Panc1 (cell line): ENCODE data around the gene PPP1R14B. TPM values are rescaled to one million over a fixed set of nuclear protein-coding genes. Genes with fewer than 3 reads are reported as not detected.

ENCODE experiments used
- ATAC-seq: fragments of 200-7000 bp; cut with Tn5 transposase; 2 replicates; pipeline ENCODE4 v1.9.1; 2020; ENCODE audit warnings: mild to moderate bottlenecking, moderate library complexity
- BruUV-seq: library from RNA; stranded (reverse); fragments of 400-500 nt; replicated peaks from 2 replicates; lab custom pipeline; 2021; lab: Mats Ljungman, UMichigan
- CTCF ChIA-PET: fragments of 300-600 bp; sonication (Branson Sonifier 250); formaldehyde crosslinking; loops from one replicate; lab custom pipeline; 2022; ENCODE audit warnings: antibody characterized with exemption; lab: Charles Lee
- POLR2A ChIA-PET: fragments of 300-600 bp; sonication (Branson Sonifier 250); formaldehyde crosslinking; loops from one replicate; lab custom pipeline; 2022; ENCODE audit warnings: antibody characterized with exemption; lab: Charles Lee
- DNase-seq: peaks from one replicate; pipeline ENCODE4 v3.0.0-alpha.2; 2010; ENCODE audit warnings: low read depth, low spot score
- H3K27ac ChIP-seq: 2 replicates; pipeline ENCODE4 v1.5.1; 2011; ENCODE audit warnings: mild to moderate bottlenecking, low read length, inconsistent platforms
- H3K27me3 ChIP-seq: fragments of 200-500 bp; sonication (Bioruptor generic); 2 replicates; pipeline ENCODE4 v1.6.0; 2014; ENCODE audit warnings: low read length, inconsistent platforms; ENCODE audit not compliant: control insufficient read depth, insufficient read depth
- H3K36me3 ChIP-seq: fragments of 200-500 bp; sonication (Bioruptor generic); 2 replicates; pipeline ENCODE4 v1.5.1; 2014; ENCODE audit warnings: inconsistent platforms, mild to moderate bottlenecking, low read length, moderate library complexity; ENCODE audit not compliant: control insufficient read depth, insufficient read depth
- H3K4me1 ChIP-seq: 2 replicates; pipeline ENCODE4 v1.5.1; 2011; ENCODE audit warnings: inconsistent platforms, mild to moderate bottlenecking, low read length, moderate library complexity; ENCODE audit not compliant: control insufficient read depth, insufficient read depth
- H3K4me3 ChIP-seq, 2 experiments: 2 replicates each; pipeline ENCODE4 v1.5.1; 2011 to 2012; ENCODE audit warnings: low read depth in 2 of 2, low read length in 2 of 2, mild to moderate bottlenecking in 2 of 2, inconsistent platforms in 1 of 2, moderate library complexity in 1 of 2
- H3K9me3 ChIP-seq: fragments of 200-500 bp; sonication (Bioruptor generic); 2 replicates; pipeline ENCODE4 v1.5.1; 2014; ENCODE audit warnings: low read depth, mild to moderate bottlenecking, inconsistent platforms, low read length, moderate library complexity; ENCODE audit not compliant: control insufficient read depth, insufficient read depth
- POLR2AphosphoS5 ChIP-seq: IDR thresholded peaks from 2 replicates; pipeline ENCODE4 v1.6.1; 2012; ENCODE audit warnings: mild to moderate bottlenecking, low read depth, low read length, moderate library complexity
- SIN3A ChIP-seq: IDR thresholded peaks from 2 replicates; pipeline ENCODE4 v1.6.1; 2012; ENCODE audit warnings: low read depth, mild to moderate bottlenecking, low read length, moderate library complexity, borderline replicate concordance; ENCODE audit not compliant: insufficient read depth
- TCF7L2 ChIP-seq: IDR thresholded peaks from 2 replicates; pipeline ENCODE4 v1.6.1; 2011; ENCODE audit warnings: mild to moderate bottlenecking, low read depth, low read length, inconsistent platforms
- in situ Hi-C: cut with HindIII; loops from 2 replicates; pipeline ENCODE4 v1.10.0; 2016; ENCODE audit warnings: low sequenced_read_pairs, low pct_unique_long_range_greater_than_20kb
- intact Hi-C: fragments of 100-400 bp; cut with micrococcal nuclease; formaldehyde crosslinking; loops from one replicate; pipeline ENCODE4 v1.10.0; 2022; ENCODE audit not compliant: unreplicated experiment
- total RNA-seq: library from RNA; stranded (reverse); gene quantifications from one replicate; pipeline ENCODE4 v1.2.1, GENCODE V29; 2021; ENCODE audit not compliant: unreplicated experiment
- TF ChIP-seq, protein P1 (sequence below): fragments of 450-650 bp; IDR thresholded peaks from 2 replicates; pipeline ENCODE4 v1.5.1; 2017; ENCODE audit warnings: mild to moderate bottlenecking
- TF ChIP-seq, protein P2 (sequence below), 2 experiments: IDR thresholded peaks; 2 replicates each; pipeline ENCODE4 v1.6.1; 2011 to 2012; ENCODE audit warnings: low read depth in 2 of 2, control low read depth in 1 of 2, low read length in 1 of 2, mild to moderate bottlenecking in 1 of 2, moderate library complexity in 1 of 2; ENCODE audit not compliant: insufficient read depth in 1 of 2

Gene PPP1R14B
- total RNA-seq, 1 experiment from 2014 or later, result 261 TPM

DNA sequence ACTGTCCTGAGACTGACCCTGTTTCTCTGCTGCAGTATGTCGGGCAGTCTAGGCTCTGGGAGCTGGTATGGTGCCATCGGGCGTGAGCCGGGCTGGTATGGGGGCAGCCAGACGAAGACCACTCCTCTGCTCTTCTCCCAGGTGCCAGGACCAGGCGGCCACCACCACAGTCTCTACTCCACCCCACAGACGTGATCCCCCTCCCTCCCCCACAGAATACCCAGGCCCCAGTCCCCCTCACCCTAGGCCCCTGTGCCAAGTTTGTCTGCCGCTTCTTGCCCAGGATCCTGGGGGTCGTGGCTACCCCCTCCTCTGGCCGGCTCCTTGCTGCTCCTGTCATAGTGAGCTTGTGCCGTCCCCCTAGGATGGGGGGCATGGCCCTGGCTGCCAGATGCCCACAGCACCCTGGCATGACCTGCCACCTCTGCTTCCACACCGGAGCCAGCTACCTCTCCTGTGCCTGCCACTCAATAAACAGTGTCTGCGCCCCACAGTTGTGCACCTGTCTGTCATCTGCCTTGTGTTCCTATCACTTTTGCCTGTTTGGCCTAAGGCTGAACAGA lies 42.3 kb upstream of the PPP1R14B start:
- no TSS peak for BruUV-seq
- ChIA-PET POLR2A (no interaction called here), CTCF (interaction anchor here (1.0 to 1.7 kb wide), 3 partner anchors 12 to 83 kb away, joined by 5 to 8 read pairs (median 5); no protein-coding TSS in a partner anchor)
- intact Hi-C loops (no loop called here), in situ Hi-C loops (no loop called here)
- peak; percentile 23; the same call in 1 of the 2 replicates for TF ChIP-seq POLR2AphosphoS5
- no peak for TF ChIP-seq SIN3A
- TF ChIP-seq, protein P1, sequence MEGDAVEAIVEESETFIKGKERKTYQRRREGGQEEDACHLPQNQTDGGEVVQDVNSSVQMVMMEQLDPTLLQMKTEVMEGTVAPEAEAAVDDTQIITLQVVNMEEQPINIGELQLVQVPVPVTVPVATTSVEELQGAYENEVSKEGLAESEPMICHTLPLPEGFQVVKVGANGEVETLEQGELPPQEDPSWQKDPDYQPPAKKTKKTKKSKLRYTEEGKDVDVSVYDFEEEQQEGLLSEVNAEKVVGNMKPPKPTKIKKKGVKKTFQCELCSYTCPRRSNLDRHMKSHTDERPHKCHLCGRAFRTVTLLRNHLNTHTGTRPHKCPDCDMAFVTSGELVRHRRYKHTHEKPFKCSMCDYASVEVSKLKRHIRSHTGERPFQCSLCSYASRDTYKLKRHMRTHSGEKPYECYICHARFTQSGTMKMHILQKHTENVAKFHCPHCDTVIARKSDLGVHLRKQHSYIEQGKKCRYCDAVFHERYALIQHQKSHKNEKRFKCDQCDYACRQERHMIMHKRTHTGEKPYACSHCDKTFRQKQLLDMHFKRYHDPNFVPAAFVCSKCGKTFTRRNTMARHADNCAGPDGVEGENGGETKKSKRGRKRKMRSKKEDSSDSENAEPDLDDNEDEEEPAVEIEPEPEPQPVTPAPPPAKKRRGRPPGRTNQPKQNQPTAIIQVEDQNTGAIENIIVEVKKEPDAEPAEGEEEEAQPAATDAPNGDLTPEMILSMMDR, result no peak
- TF ChIP-seq, protein P2, sequence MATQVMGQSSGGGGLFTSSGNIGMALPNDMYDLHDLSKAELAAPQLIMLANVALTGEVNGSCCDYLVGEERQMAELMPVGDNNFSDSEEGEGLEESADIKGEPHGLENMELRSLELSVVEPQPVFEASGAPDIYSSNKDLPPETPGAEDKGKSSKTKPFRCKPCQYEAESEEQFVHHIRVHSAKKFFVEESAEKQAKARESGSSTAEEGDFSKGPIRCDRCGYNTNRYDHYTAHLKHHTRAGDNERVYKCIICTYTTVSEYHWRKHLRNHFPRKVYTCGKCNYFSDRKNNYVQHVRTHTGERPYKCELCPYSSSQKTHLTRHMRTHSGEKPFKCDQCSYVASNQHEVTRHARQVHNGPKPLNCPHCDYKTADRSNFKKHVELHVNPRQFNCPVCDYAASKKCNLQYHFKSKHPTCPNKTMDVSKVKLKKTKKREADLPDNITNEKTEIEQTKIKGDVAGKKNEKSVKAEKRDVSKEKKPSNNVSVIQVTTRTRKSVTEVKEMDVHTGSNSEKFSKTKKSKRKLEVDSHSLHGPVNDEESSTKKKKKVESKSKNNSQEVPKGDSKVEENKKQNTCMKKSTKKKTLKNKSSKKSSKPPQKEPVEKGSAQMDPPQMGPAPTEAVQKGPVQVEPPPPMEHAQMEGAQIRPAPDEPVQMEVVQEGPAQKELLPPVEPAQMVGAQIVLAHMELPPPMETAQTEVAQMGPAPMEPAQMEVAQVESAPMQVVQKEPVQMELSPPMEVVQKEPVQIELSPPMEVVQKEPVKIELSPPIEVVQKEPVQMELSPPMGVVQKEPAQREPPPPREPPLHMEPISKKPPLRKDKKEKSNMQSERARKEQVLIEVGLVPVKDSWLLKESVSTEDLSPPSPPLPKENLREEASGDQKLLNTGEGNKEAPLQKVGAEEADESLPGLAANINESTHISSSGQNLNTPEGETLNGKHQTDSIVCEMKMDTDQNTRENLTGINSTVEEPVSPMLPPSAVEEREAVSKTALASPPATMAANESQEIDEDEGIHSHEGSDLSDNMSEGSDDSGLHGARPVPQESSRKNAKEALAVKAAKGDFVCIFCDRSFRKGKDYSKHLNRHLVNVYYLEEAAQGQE (IDR thresholded peaks at IDR 0.05; ENCODE audit: insufficient read depth in 1 of 2, low read depth in 2 of 2, low read length in 1 of 2), result no peak
- TF ChIP-seq TCF7L2, result no peak
- H3K27me3 ChIP-seq, result no peaks in the 10 kb centered on the region; the same call in 1 of the 2 replicates
- no peaks in the 10 kb centered on the region for H3K9me3 ChIP-seq
- peaks cover 21% of the 10 kb centered on the region for H3K4me1 ChIP-seq
- no peak overlapping the region for H3K27ac ChIP-seq
- no peak for DNase-seq
- no peak overlapping the region for H3K4me3 ChIP-seq
- H3K36me3 ChIP-seq, result no peaks in the 10 kb centered on the region; the same call in 1 of the 2 replicates
- no peak for ATAC-seq

DNA sequence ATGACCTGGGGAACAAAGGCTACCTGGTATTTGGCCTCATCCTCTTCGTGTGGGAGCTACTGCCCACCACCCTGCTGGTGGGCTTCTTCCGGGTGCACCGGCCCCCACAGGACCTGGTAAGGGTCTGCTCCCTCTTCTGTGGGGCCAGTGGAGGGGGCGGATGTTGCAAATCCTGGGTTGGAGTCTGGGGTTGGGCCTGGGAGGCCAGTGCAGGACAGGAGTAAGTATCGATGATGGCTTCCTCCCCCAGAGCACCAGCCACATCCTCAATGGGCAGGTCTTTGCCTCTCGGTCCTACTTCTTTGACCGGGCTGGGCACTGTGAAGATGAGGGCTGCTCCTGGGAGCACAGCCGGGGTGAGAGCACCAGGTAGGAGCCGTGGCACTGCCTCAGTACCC lies 41.6 kb upstream of the PPP1R14B start:
- intact Hi-C loops (no loop called here), in situ Hi-C loops (no loop called here)
- Histone ChIP-seq H3K9me3 (no peaks in the 10 kb centered on the region), H3K4me1 (peaks cover 29% of the 10 kb centered on the region), H3K4me3 (no peak overlapping the region), H3K36me3 (no peaks in the 10 kb centered on the region; the same call in 1 of the 2 replicates), H3K27ac (no peak overlapping the region), H3K27me3 (no peaks in the 10 kb centered on the region; the same call in 1 of the 2 replicates)
- ChIA-PET CTCF (interaction anchor here (1.0 to 1.5 kb wide), 2 partner anchors 12 to 82 kb away, joined by 5 read pairs; no protein-coding TSS in a partner anchor), POLR2A (no interaction called here)
- ATAC-seq (no peak), DNase-seq (no peak)
- TF ChIP-seq POLR2AphosphoS5 (no peak), TCF7L2 (no peak), SIN3A (no peak)
- TF ChIP-seq, protein P1, result no peak
- TF ChIP-seq, protein P2 (IDR thresholded peaks at IDR 0.05; ENCODE audit: insufficient read depth in 1 of 2, low read depth in 2 of 2, low read length in 1 of 2), result no peak
- BruUV-seq, result no TSS peak
